ENCODE data around the gene PPP2R2B.

Gene PPP2R2B

DNA sequence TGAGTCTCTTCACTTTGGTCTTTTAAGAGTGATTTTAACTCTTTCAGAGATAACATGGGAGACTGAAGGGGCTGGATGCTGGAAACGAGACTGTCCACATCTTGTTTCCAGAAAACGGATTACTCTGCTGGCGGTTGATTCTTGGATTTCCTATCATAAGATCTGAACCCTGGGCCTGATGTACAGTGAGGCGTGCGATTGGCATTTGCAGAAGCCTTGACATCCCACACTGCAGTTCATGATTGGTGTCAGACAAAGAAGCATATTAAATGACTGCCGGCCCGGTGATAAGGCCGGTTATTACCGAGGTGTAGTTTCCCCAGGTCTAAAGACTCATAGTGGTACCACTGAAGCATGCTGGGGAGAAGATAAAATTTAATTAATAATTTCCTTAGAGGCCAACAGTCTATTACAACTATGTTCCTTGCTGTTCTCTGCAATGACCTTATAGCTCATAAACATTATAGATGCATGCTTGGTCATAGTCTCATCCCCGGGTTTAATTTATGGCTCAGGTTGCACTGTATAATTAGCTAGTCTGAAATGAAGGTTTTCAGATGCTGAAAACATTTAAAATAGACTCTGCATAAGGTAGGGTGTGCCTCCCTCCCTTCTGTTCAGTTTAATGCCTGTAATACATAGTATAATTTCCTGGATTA, 99.2 kb downstream of the PPP2R2B start:
- no peak for DNase-seq

DNA sequence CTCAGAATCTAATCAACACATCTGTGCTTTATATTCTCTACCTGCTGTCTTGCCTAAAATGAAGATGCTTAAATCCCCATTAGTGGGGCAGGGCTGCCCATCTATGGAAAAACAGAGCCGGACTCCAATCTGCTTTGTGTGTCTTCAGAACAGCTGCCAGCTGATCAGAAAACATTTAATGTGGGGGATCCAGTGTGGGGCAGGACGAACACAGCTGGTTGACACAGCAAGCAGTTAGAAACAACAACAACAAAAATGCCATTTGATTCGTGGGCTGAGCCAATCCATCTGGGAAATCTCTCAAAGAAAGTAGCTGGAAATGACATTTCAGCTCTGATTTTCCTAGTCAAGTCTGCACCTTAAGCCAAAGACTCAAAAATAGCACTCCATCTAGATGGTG, 99.8 kb downstream of the PPP2R2B start:
- no peak for DNase-seq

- no peak for DNase-seq
These were observed 100.3 kb downstream of the PPP2R2B start for GRCh38 chr5:146778261-146778660.

- no peak for DNase-seq
These were observed 105.6 kb downstream of the PPP2R2B start for GRCh38 chr5:146772881-146773466.

DNA sequence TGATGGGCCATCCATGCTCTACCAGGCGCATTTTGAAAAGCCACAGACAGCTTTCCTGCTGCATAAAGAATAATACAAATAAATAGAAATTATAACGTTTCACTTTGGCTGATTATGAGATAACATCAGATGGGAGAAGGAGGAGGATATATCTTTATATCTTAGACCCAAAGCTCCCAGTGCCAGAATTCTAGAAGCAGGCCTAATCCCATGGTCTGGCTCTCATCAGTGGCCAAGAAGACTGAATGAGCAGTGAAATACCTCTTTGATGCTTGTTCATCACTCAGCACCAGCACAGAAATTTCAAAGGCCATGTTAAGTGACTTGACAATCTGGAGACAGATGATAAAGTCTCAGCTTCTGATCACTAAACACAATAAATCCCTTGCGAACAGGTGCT, 107.6 kb downstream of the PPP2R2B start:
- DNase-seq, result no peak

GRCh38 chr5:146770546-146770945, 108.0 kb downstream of the PPP2R2B start:
- no peak for DNase-seq

GRCh38 chr5:146767534-146767933, 111.0 kb downstream of the PPP2R2B start:
- no peak for DNase-seq

- no peak for DNase-seq
These were observed 112.5 kb downstream of the PPP2R2B start for GRCh38 chr5:146766013-146766412.

DNA sequence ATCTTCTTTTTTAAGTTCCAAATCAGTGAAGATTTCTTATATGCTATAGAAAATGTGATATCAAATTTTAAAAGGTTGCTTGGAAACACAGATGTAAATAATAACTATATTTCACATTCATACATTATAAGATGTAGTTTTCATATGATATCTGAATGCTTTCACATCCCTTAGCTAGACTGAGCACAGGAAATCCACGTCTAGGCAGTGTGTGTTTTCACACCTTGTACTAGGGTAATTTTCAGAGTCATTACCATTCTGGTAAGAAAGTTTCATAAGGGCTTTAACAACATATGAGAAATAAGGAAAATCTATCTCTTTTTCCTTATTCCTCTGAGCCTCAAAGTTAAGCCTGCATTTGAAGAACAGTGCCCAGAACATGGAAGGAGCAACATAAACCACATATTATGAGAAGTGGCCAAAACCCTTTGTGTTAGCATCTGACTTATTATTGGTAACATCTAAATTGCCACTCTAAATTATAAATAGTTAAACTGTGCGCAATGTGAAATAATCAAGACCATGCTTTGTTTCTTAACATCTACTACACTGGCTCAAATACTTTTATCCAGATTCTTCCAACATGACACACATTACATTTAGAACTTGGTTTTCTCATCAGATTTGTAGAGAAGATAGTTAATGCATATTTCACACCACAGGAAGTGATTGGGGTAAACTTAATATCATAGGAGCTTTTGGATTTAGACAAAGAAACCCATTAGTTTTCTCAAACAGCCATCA, 113.3 kb downstream of the PPP2R2B start:
- DNase-seq, result no peak

DNA sequence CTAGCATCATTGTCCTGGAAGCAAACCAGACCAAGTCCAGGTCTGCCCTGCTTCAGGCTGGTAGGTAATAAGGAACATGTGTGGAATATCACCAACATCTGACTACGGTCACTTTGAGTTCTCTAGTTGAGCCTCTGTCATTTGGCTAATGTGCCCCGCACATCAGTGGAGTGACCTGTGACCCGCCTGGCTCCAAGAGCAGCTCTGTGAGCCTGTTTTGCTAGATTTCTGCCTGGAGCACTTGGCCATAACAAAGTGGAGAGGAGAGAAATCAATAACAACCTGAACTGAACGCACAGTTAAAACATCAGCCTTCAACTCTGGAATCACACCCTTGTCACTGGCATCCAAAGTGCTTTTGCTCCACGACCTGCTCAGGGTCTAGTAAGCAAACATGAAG, 115.7 kb downstream of the PPP2R2B start:
- no peak for DNase-seq

- DNase-seq, result no peak
These were observed 116.7 kb downstream of the PPP2R2B start for GRCh38 chr5:146761811-146762210.

DNA sequence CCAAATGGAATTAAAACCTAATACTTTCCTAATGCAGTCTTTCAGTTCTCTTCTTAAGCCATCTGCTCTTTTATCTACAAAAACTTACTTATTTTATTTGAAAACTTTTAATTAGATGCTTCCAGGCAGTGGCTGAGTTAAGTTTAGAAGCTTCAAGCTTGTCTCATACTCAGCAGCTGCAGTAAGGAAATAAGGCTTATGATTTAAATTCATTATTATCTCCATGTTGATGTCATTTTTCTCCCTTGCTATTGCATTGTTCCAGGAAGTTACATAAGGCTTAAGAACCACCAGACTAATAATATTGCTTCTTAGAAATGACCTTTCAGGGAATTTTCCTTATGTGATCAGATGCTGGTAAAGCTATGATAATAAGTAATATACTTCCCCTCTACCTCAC, 119.6 kb downstream of the PPP2R2B start:
- peak in 2 of 4 experiments; percentile 2 for DNase-seq

GRCh38 chr5:146758076-146758475, 120.5 kb downstream of the PPP2R2B start:
- no peak for DNase-seq

- DNase-seq, result no peak
These were observed 122.0 kb downstream of the PPP2R2B start for GRCh38 chr5:146756546-146756945.

- no peak for DNase-seq
These were observed 122.8 kb downstream of the PPP2R2B start for GRCh38 chr5:146755793-146756192.

- no peak for DNase-seq
These were observed 123.9 kb downstream of the PPP2R2B start for GRCh38 chr5:146754621-146755020.

DNA sequence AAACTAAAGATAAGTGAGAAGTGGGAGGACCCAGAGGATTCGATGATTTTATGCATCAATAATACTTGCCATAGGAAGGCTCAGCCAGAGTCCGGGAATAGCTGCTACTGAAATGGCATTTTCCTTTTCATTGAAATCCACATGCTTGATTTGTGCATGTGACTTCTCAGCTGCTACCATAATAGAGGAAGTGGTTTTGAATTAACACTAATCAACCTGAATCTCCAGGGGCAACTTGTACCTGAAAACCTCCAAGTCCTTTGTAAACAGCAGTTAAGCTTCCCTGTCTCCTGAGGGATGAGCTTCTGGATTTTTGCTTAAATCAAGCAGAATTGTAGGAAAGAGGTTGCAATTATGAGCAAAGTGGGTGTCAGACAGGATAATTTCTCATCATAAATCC, 124.9 kb downstream of the PPP2R2B start:
- no peak for DNase-seq

- no peak for DNase-seq
These were observed 126.7 kb downstream of the PPP2R2B start for GRCh38 chr5:146751781-146752401.

DNA sequence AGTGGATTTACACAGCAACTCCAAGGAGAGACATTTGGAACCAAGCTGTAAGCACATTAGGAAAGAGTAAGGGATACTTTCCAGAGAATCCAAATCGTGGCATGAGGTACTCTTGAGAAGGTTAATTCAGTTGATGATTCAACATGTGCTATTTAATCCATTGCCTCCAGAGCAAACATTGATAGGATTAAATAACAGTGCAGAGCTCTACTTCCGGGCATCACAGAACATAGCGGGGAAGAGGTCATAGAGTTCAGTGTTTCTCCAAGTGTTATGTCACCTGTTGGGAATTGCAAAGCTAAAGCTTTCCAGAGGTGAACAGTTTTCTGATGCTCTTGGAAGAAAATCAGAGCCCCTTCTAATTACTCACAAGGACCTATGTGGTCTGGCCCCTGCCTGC, 127.5 kb downstream of the PPP2R2B start:
- DNase-seq, result no peak

- no peak for DNase-seq
These were observed 130.0 kb downstream of the PPP2R2B start for GRCh38 chr5:146748533-146748932.

- DNase-seq, result no peak
These were observed 132.5 kb downstream of the PPP2R2B start for GRCh38 chr5:146745931-146746577.

DNA sequence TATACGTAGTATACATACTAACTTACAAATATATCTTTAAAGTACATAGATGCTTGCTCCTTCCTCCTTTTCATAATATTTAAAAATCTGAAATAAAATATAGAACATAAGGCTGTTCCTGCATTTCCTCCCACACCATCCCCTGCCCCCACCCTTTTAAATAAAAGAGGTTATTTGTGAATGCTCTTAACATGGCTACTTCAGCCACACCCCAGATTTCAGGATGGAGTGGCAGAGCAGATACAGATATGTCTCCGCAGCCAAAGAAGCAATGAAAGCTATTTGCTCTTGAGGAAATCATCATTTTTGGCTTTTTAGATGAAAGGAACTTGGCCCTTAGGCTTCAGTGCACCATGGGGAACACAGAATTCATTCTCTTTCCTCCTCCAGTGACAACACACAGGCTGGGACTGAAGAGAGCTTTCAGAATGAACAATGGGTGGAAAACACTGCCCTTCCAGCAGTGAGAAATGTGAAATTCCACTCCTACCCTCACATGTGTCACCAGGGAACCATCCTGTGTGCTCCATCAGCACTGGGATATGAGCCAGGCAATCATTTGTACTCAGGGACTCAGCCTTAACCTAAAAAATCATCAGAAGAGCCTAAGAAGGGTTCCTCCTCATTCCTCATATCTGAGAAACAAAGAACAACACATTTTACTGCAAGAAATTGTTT, 134.3 kb downstream of the PPP2R2B start:
- no peak for DNase-seq
